Mesodermal cell (in vitro differentiated cells): Measurements from ENCODE around the gene LRRC3C.

Experiments used
- H3K27ac ChIP-seq: 2 replicates; pipeline ENCODE4 v1.7.0; 2013; ENCODE audit warnings: mild to moderate bottlenecking, low read depth, low read length, moderate library complexity; ENCODE audit not compliant: severe bottlenecking
- H3K36me3 ChIP-seq: 2 replicates; pipeline ENCODE4 v1.7.1; 2013; ENCODE audit warnings: mild to moderate bottlenecking, low read length, moderate library complexity; ENCODE audit not compliant: control insufficient read depth, insufficient read depth
- H3K4me1 ChIP-seq: one replicate; pipeline ENCODE4 v1.7.1; 2013; ENCODE audit warnings: mild to moderate bottlenecking, low read length; ENCODE audit not compliant: insufficient read depth, control insufficient read depth, poor library complexity, severe bottlenecking
- H3K4me3 ChIP-seq: 2 replicates; pipeline ENCODE4 v1.7.0; 2013; ENCODE audit warnings: low read length, control low read depth, mild to moderate bottlenecking; ENCODE audit not compliant: insufficient read depth, poor library complexity, severe bottlenecking; ENCODE audit errors: extremely low read depth
- H3K9me3 ChIP-seq: 2 replicates; pipeline ENCODE4 v1.7.1; 2013; ENCODE audit warnings: mild to moderate bottlenecking, low read length, moderate library complexity; ENCODE audit not compliant: control insufficient read depth
- WGBS, 2 experiments: methylation state at CpG; one replicate each; pipeline ENCODE4 v1.1.5; 2013; ENCODE audit warnings: missing lambda C conversion rate in 2 of 2; ENCODE audit not compliant: insufficient coverage in 2 of 2; 5-methylcytosine and 5-hydroxymethylcytosine counted together

Gene LRRC3C

GRCh38 chr17:39908789-39909352, 18.7 kb upstream of the LRRC3C start:
- no peaks in the 10 kb centered on the region for H3K4me1 ChIP-seq
- H3K4me3 ChIP-seq = no peak overlapping the region
- H3K36me3 ChIP-seq = peaks cover 29% of the 10 kb centered on the region
- 95 to 98% methylated on average over 5 to 6 of the region's 6 CpGs for WGBS, 2 experiments
- H3K27ac ChIP-seq = no peak overlapping the region
- no peaks in the 10 kb centered on the region for H3K9me3 ChIP-seq

- 100% methylated on average over 1 of the region's 3 CpGs; no CpG with 5 or more reads in 1 of the 2 experiments for WGBS, 2 experiments
- Histone ChIP-seq H3K36me3 (peaks cover 22% of the 10 kb centered on the region), H3K4me3 (no peak overlapping the region), H3K9me3 (no peaks in the 10 kb centered on the region), H3K4me1 (no peaks in the 10 kb centered on the region), H3K27ac (no peak overlapping the region)
Observed at GRCh38 chr17:39913989-39914388, 13.5 kb upstream of the LRRC3C start.

- Histone ChIP-seq H3K4me1 (no peaks in the 10 kb centered on the region), H3K9me3 (no peaks in the 10 kb centered on the region), H3K36me3 (peaks cover 23% of the 10 kb centered on the region), H3K27ac (no peak overlapping the region), H3K4me3 (no peak overlapping the region)
- WGBS, 2 experiments = 96 to 100% methylated on average over 2 to 3 of the region's 4 CpGs
Observed at GRCh38 chr17:39915559-39915958, 12.0 kb upstream of the LRRC3C start.

- 80 to 100% methylated on average over 1 to 3 of the region's 7 CpGs for WGBS, 2 experiments
- no peak overlapping the region for H3K27ac ChIP-seq
Observed at GRCh38 chr17:39916918-39917317, 10.6 kb upstream of the LRRC3C start.

GRCh38 chr17:39919087-39919683, 8.3 kb upstream of the LRRC3C start:
- H3K4me3 ChIP-seq = no peak overlapping the region
- H3K27ac ChIP-seq = no peak overlapping the region
- H3K36me3 ChIP-seq = peaks cover 47% of the 10 kb centered on the region
- H3K9me3 ChIP-seq = no peaks in the 10 kb centered on the region
- H3K4me1 ChIP-seq = peaks cover 4% of the 10 kb centered on the region
- WGBS, 2 experiments = 94 to 95% methylated on average over 9 of the region's 9 CpGs

More at GRCh38 chr17:39916918-39917317, 10.6 kb upstream of the LRRC3C start:
- H3K4me1 ChIP-seq = no peaks in the 10 kb centered on the region
- H3K4me3 ChIP-seq = no peak overlapping the region
- no peaks in the 10 kb centered on the region for H3K9me3 ChIP-seq
- peaks cover 32% of the 10 kb centered on the region for H3K36me3 ChIP-seq

GRCh38 chr17:39920218-39921210, 7.0 kb upstream of the LRRC3C start:
- H3K36me3 ChIP-seq = peaks cover 50% of the 10 kb centered on the region
- WGBS, 2 experiments = 91 to 94% methylated on average over 14 of the region's 19 CpGs
- H3K4me1 ChIP-seq = peaks cover 7% of the 10 kb centered on the region

GRCh38 chr17:39921323-39921722, 6.2 kb upstream of the LRRC3C start:
- WGBS, 2 experiments = 97 to 100% methylated on average over 3 to 4 of the region's 5 CpGs
- H3K4me3 ChIP-seq = no peak overlapping the region
- no peaks in the 10 kb centered on the region for H3K9me3 ChIP-seq
- H3K36me3 ChIP-seq = peaks cover 50% of the 10 kb centered on the region
- no peak overlapping the region for H3K27ac ChIP-seq
- H3K4me1 ChIP-seq = peaks cover 14% of the 10 kb centered on the region

More at GRCh38 chr17:39920218-39921210, 7.0 kb upstream of the LRRC3C start:
- no peak overlapping the region for H3K27ac ChIP-seq
- no peak overlapping the region for H3K4me3 ChIP-seq
- H3K9me3 ChIP-seq = no peaks in the 10 kb centered on the region

GRCh38 chr17:39922006-39922405, 5.5 kb upstream of the LRRC3C start:
- H3K4me3 ChIP-seq = no peak overlapping the region
- H3K4me1 ChIP-seq = peaks cover 19% of the 10 kb centered on the region
- H3K27ac ChIP-seq = no peak overlapping the region
- WGBS, 2 experiments = 91 to 98% methylated on average over 6 of the region's 6 CpGs
- peaks cover 50% of the 10 kb centered on the region for H3K36me3 ChIP-seq
- H3K9me3 ChIP-seq = no peaks in the 10 kb centered on the region

GRCh38 chr17:39923230-39923629, 4.3 kb upstream of the LRRC3C start:
- no peak overlapping the region for H3K4me3 ChIP-seq
- no peak overlapping the region for H3K27ac ChIP-seq
- H3K36me3 ChIP-seq = peaks cover 50% of the 10 kb centered on the region
- WGBS, 2 experiments = 92 to 98% methylated on average over 5 of the region's 6 CpGs
- H3K4me1 ChIP-seq = peaks cover 22% of the 10 kb centered on the region
- H3K9me3 ChIP-seq = no peaks in the 10 kb centered on the region

- 85 to 93% methylated on average over 8 to 12 of the region's 17 CpGs for WGBS, 2 experiments
- Histone ChIP-seq H3K36me3 (peaks cover 49% of the 10 kb centered on the region), H3K9me3 (no peaks in the 10 kb centered on the region), H3K27ac (peak overlapping the region; percentile 5), H3K4me1 (peaks cover 27% of the 10 kb centered on the region), H3K4me3 (no peak overlapping the region)
Observed at GRCh38 chr17:39923836-39924690, 3.5 kb upstream of the LRRC3C start.
